Peyer's patch (tissue), 4 donors: ENCODE measurements around the gene PPP3R1. TPM values are rescaled to one million over a fixed set of nuclear protein-coding genes. Genes with fewer than 3 reads are reported as not detected.
"Not testable (repeated sequence)": the region's sequence is repeated elsewhere in the genome, so short reads cannot be mapped to it uniquely, and the experiment has no call there.

Source experiments
- DNase-seq, 3 donors: peaks; one replicate each; pipeline ENCODE4 v3.0.0-alpha.2; 2017 to 2019
- H3K27ac ChIP-seq, 4 donors: fragments of 200-600 bp; sonication (generic); one replicate each; pipeline ENCODE4 v1.5.1; 2016 to 2019
- H3K27me3 ChIP-seq, 2 donors: fragments of 200-600 bp; sonication (generic); one replicate each; pipeline ENCODE4 v1.5.1; 2019
- H3K36me3 ChIP-seq, 3 donors: fragments of 200-600 bp; sonication (generic); one replicate each; pipeline ENCODE4 v1.5.1; 2016 to 2019
- H3K4me1 ChIP-seq, 4 donors: fragments of 200-600 bp; sonication (generic); one replicate each; pipeline ENCODE4 v1.5.1; 2016 to 2019
- H3K4me3 ChIP-seq, 4 donors: fragments of 200-600 bp; sonication (generic); 1 replicate in 3 of 4; 2 replicates in 1 of 4; pipeline ENCODE4 v1.5.1; 2016 to 2019; ENCODE audit warnings: mild to moderate bottlenecking in 1 of 4
- H3K9me3 ChIP-seq, 4 donors: fragments of 200-600 bp; sonication (generic); one replicate each; pipeline ENCODE4 v1.5.1; 2016 to 2019; ENCODE audit warnings: mild to moderate bottlenecking in 1 of 4
- CTCF ChIP-seq, 6 experiments: fragments of 450-650 bp in 4 of 6; fragments of 200-600 bp in 2 of 6; sonication (generic) in 1 of 6; IDR thresholded peaks; one replicate each; pipeline ENCODE4 v1.5.1; 2017 to 2019; ENCODE audit warnings: antibody characterized with exemption in 6 of 6, mild to moderate bottlenecking in 3 of 6, moderate library complexity in 1 of 6
- POLR2A ChIP-seq, 2 donors: fragments of 450-650 bp; IDR thresholded peaks; one replicate each; pipeline ENCODE4 v1.5.1; 2017; ENCODE audit warnings: antibody characterized with exemption in 2 of 2, mild to moderate bottlenecking in 2 of 2, moderate library complexity in 2 of 2
- total RNA-seq, 4 donors: library from RNA; depleted of rRNA; stranded (reverse); fragments of >200 nt; gene quantifications; one replicate each; pipeline ENCODE4 v1.1.0, GENCODE V29; 2016

The PPP3R1 gene
- total RNA-seq, 4 donors from 2014 or later: 18.5 to 33.8 (median 25.4) TPM

GRCh38 chr2:68178954-68179627 is 73.2 kb downstream of the PPP3R1 start:
- Histone ChIP-seq H3K27ac (no peak overlapping the region), H3K36me3 (peaks cover 0 to 24% (median 0%) of the 10 kb centered on the region in 3 donors), H3K4me1 (no peaks in the 10 kb centered on the region), H3K4me3 (no peak overlapping the region), H3K9me3 (no peaks in the 10 kb centered on the region), H3K27me3 (no peaks in the 10 kb centered on the region)
- TF ChIP-seq CTCF (IDR thresholded peaks at IDR 0.05) (no peak), POLR2A (IDR thresholded peaks at IDR 0.05) (no peak)
- no peak for DNase-seq

- no peak overlapping the region for H3K27ac ChIP-seq
- no peak overlapping the region for H3K4me3 ChIP-seq
- H3K9me3 ChIP-seq: no peaks in the 10 kb centered on the region
- H3K36me3 ChIP-seq: peaks cover 0 to 18% (median 0%) of the 10 kb centered on the region in 3 donors
- H3K27me3 ChIP-seq: no peaks in the 10 kb centered on the region
- DNase-seq: no peak
- H3K4me1 ChIP-seq: no peaks in the 10 kb centered on the region
- TF ChIP-seq POLR2A (IDR thresholded peaks at IDR 0.05) (no peak), CTCF (IDR thresholded peaks at IDR 0.05) (no peak)
These were observed 73.9 kb downstream of the PPP3R1 start for GRCh38 chr2:68178432-68178831.

- Histone ChIP-seq H3K4me1 (no peaks in the 10 kb centered on the region), H3K27me3 (no peaks in the 10 kb centered on the region), H3K36me3 (peaks cover 0 to 18% (median 0%) of the 10 kb centered on the region in 3 donors), H3K4me3 (no peak overlapping the region), H3K9me3 (no peaks in the 10 kb centered on the region), H3K27ac (no peak overlapping the region)
- no peak for DNase-seq
- TF ChIP-seq CTCF (IDR thresholded peaks at IDR 0.05) (no peak), POLR2A (IDR thresholded peaks at IDR 0.05) (no peak)
These were observed 74.8 kb downstream of the PPP3R1 start for GRCh38 chr2:68177541-68177940.

- Histone ChIP-seq H3K27me3 (no peaks in the 10 kb centered on the region), H3K27ac (no peak overlapping the region), H3K4me1 (no peaks in the 10 kb centered on the region), H3K36me3 (peaks cover 0 to 18% (median 0%) of the 10 kb centered on the region in 3 donors), H3K4me3 (no peak overlapping the region), H3K9me3 (no peaks in the 10 kb centered on the region)
- DNase-seq: no peak
- no peak for TF ChIP-seq CTCF (IDR thresholded peaks at IDR 0.05)
- no peak for TF ChIP-seq POLR2A (IDR thresholded peaks at IDR 0.05)
These were observed 75.7 kb downstream of the PPP3R1 start for GRCh38 chr2:68176657-68177056.

- H3K4me3 ChIP-seq, H3K27ac ChIP-seq, DNase-seq, H3K4me1 ChIP-seq, H3K27me3 ChIP-seq, H3K9me3 ChIP-seq: not testable (repeated sequence)
- peaks cover 0 to 10% (median 0%) of the 10 kb centered on the region in 3 donors for H3K36me3 ChIP-seq
These were observed 77.1 kb downstream of the PPP3R1 start for GRCh38 chr2:68175210-68175609.

- peaks cover 0 to 7% (median 0%) of the 10 kb centered on the region in 3 donors for H3K36me3 ChIP-seq
- DNase-seq: no peak
- H3K9me3 ChIP-seq: no peaks in the 10 kb centered on the region
- H3K27me3 ChIP-seq: no peaks in the 10 kb centered on the region
- TF ChIP-seq POLR2A (IDR thresholded peaks at IDR 0.05) (no peak), CTCF (IDR thresholded peaks at IDR 0.05) (no peak)
- H3K4me3 ChIP-seq: no peak overlapping the region
- H3K4me1 ChIP-seq: no peaks in the 10 kb centered on the region
- no peak overlapping the region for H3K27ac ChIP-seq
These were observed 79.2 kb downstream of the PPP3R1 start for GRCh38 chr2:68172990-68173700.
